GM12878 (cell line): Measurements from ENCODE around the gene NOP10. TPM values are rescaled to one million over a fixed set of nuclear protein-coding genes. Genes with fewer than 3 reads are reported as not detected.

Source experiments
- ATAC-seq: fragments of 200-7000 bp; cut with Tn5 transposase; 3 replicates; pipeline ENCODE4 v1.9.1; 2020; ENCODE audit warnings: mild to moderate bottlenecking, moderate library complexity
- BruUV-seq: library from RNA; stranded (reverse); fragments of 400-500 nt; replicated peaks from 2 replicates; lab custom pipeline; 2021; lab: Mats Ljungman, UMichigan
- CTCF ChIA-PET: fragments of 300-600 bp; sonication (Branson Sonifier 250); formaldehyde crosslinking; extraction: SDS; loops from one replicate; lab custom pipeline; 2021; ENCODE audit warnings: inconsistent platforms; lab: Yijun Ruan, JAX
- POLR2A ChIA-PET: fragments of 350-600 bp; formaldehyde crosslinking; extraction: SDS; loops from one replicate; lab custom pipeline; 2021; ENCODE audit warnings: inconsistent platforms; lab: Charles Lee
- RAD21 ChIA-PET: fragments of 300-600 bp; sonication (Branson Sonifier 250); formaldehyde crosslinking; loops from one replicate; lab custom pipeline; 2023; ENCODE audit warnings: antibody characterized with exemption; ENCODE audit not compliant: unreplicated experiment; lab: Charles Lee
- SMC1A ChIA-PET: fragments of 300-600 bp; sonication (Branson Sonifier 250); formaldehyde crosslinking; loops from one replicate; lab custom pipeline; 2023; ENCODE audit not compliant: unreplicated experiment, uncharacterized antibody; lab: Charles Lee
- DNase-seq: peaks from one replicate; pipeline ENCODE4 v3.0.0-alpha.2; 2011; ENCODE audit warnings: low read depth, low spot score
- FAIRE-seq: peaks from 3 replicates; lab custom pipeline; 2011; peaks lifted over from hg19 to GRCh38; lab: Jason Lieb, UNC
- H2AFZ ChIP-seq: 2 replicates; pipeline ENCODE4 v1.6.0; 2011; ENCODE audit warnings: low read depth, low read length, control low read depth; ENCODE audit not compliant: control insufficient read depth
- H3K27ac ChIP-seq: 2 replicates; pipeline ENCODE4 v1.5.1; 2011; ENCODE audit warnings: control low read depth; ENCODE audit not compliant: control insufficient read depth, insufficient read depth
- H3K27me3 ChIP-seq, 2 experiments: replicated peaks in 1 of 2; 2 replicates each; pipeline versions ENCODE4 v1.6.0 to v1.6.1; 2011; ENCODE audit warnings: low read length in 1 of 2; ENCODE audit not compliant: control insufficient read depth in 2 of 2, insufficient read depth in 2 of 2
- H3K36me3 ChIP-seq, 2 experiments: 2 replicates each; pipeline ENCODE4 v1.5.1; 2011; ENCODE audit warnings: low read length in 1 of 2; ENCODE audit not compliant: control insufficient read depth in 2 of 2, insufficient read depth in 2 of 2
- H3K4me1 ChIP-seq: 2 replicates; pipeline ENCODE4 v1.6.1; 2011; ENCODE audit warnings: mild to moderate bottlenecking, low read length, moderate library complexity, mixed read lengths; ENCODE audit not compliant: control insufficient read depth, insufficient read depth
- H3K4me2 ChIP-seq: 2 replicates; pipeline ENCODE4 v1.6.0; 2011; ENCODE audit warnings: control low read depth; ENCODE audit not compliant: control insufficient read depth, insufficient read depth
- H3K4me3 ChIP-seq: fragments of 200-600 bp; sonication (generic); 2 replicates; pipeline ENCODE4 v1.5.1; 2016
- H3K79me2 ChIP-seq: 2 replicates; pipeline ENCODE4 v1.6.0; 2011; ENCODE audit warnings: low read length; ENCODE audit not compliant: control insufficient read depth, insufficient read depth
- H3K9ac ChIP-seq: 2 replicates; pipeline ENCODE4 v1.8.0; 2011; ENCODE audit warnings: low read length, control low read depth, mixed read lengths; ENCODE audit not compliant: control insufficient read depth, insufficient read depth
- H3K9me3 ChIP-seq: replicated peaks from 3 replicates; pipeline ENCODE4 v1.5.1; 2011; ENCODE audit warnings: mild to moderate bottlenecking, low read length; ENCODE audit not compliant: control insufficient read depth, insufficient read depth
- H4K20me1 ChIP-seq: 2 replicates; pipeline ENCODE4 v1.6.0; 2011; ENCODE audit not compliant: control insufficient read depth, insufficient read depth
- HCFC1 ChIP-seq: fragments of 150-350 bp; IDR thresholded peaks from 2 replicates; pipeline ENCODE4 v1.6.1; 2014; ENCODE audit warnings: low read length
- JUNB ChIP-seq: IDR thresholded peaks from 2 replicates; pipeline ENCODE4 v1.6.1; 2016; ENCODE audit warnings: antibody characterized with exemption, mild to moderate bottlenecking
- NFYA ChIP-seq: IDR thresholded peaks from 2 replicates; pipeline ENCODE4 v1.6.1; 2011; ENCODE audit warnings: low read depth, mild to moderate bottlenecking, low read length, improper control_type of control experiment, borderline replicate concordance
- NFYB ChIP-seq: IDR thresholded peaks from 2 replicates; pipeline ENCODE4 v1.6.1; 2011; ENCODE audit warnings: low read depth, mild to moderate bottlenecking, low read length, improper control_type of control experiment, moderate library complexity; ENCODE audit not compliant: insufficient read depth
- NRF1 ChIP-seq: conservative IDR thresholded peaks from 2 replicates; pipeline ENCODE4 v1.6.1; 2011; ENCODE audit warnings: mild to moderate bottlenecking, low read depth, low read length, improper control_type of control experiment
- TBL1XR1 ChIP-seq: IDR thresholded peaks from 2 replicates; pipeline ENCODE4 v1.6.1; 2012; ENCODE audit warnings: low read depth, low read length, improper control_type of control experiment
- TCF12 ChIP-seq: IDR thresholded peaks from 2 replicates; pipeline ENCODE4 v1.6.1; 2011; ENCODE audit warnings: low read depth, mild to moderate bottlenecking, low read length
- YBX1 ChIP-seq: fragments of 450-650 bp; IDR thresholded peaks from 2 replicates; pipeline ENCODE4 v1.6.1; 2016; ENCODE audit warnings: antibody characterized with exemption
- WGBS: methylation state at CpG from one replicate; pipeline ENCODE4 v1.1.6; 2016; ENCODE audit warnings: low lambda C conversion rate; ENCODE audit not compliant: insufficient replicate concordance, insufficient coverage; ENCODE audit errors: missing lambda C conversion rate; 5-methylcytosine and 5-hydroxymethylcytosine counted together
- in situ Hi-C: fragments of 300-500 bp; cut with MboI; formaldehyde crosslinking; loops from 9 replicates; pipeline ENCODE4 v1.14.3; 2018; ENCODE audit warnings: mixed read lengths
- intact Hi-C: fragments of 100-400 bp; cut with micrococcal nuclease; formaldehyde crosslinking; loops from one replicate; pipeline ENCODE4 v1.14.2; 2022; ENCODE audit not compliant: unreplicated experiment
- polyA plus RNA-seq, 11 experiments: library from polyadenylated mRNA; depleted of rRNA in 4 of 11; unstranded in 6 of 11; stranded (reverse) in 5 of 11; fragments of >200 nt; fragmentation: Nextera tagmentation in 4 of 11; fragmentation: Illumina TruSeq in 1 of 11; extraction: Ambion mirVana in 4 of 11; extraction: Trizol in 1 of 11; gene quantifications; 1 replicate in 1 of 11; 2 replicates in 10 of 11; pipeline versions ENCODE4 v1.2.1 to v1.2.3, GENCODE V29; 2011 to 2016; ENCODE audit warnings: inconsistent platforms in 2 of 11, missing spikeins in 2 of 11, low read depth in 1 of 11
- total RNA-seq, 4 experiments: library from RNA; depleted of rRNA in 3 of 4; stranded (reverse); fragments of >200 nt in 3 of 4; fragmentation: Illumina TruSeq in 1 of 4; extraction: Trizol in 1 of 4; gene quantifications; 2 replicates each; pipeline versions ENCODE4 v1.2.1 to v1.2.3, GENCODE V29; 2013 to 2021
- TF ChIP-seq, protein P1 (sequence below): fragments of 450-650 bp; IDR thresholded peaks from 2 replicates; pipeline ENCODE4 v1.6.1; 2017; ENCODE audit warnings: mild to moderate bottlenecking, moderate library complexity
- TF ChIP-seq, protein P2 (sequence below): IDR thresholded peaks from 2 replicates; pipeline ENCODE4 v1.6.1; 2012; ENCODE audit warnings: low read depth, low read length, improper control_type of control experiment

Gene NOP10
- total and polyA plus RNA-seq, 10 of the 15 experiments (the other 5 are each of a cell fraction or from before 2014, with no cell fraction given): 225 to 1,778 (median 537) TPM

DNA sequence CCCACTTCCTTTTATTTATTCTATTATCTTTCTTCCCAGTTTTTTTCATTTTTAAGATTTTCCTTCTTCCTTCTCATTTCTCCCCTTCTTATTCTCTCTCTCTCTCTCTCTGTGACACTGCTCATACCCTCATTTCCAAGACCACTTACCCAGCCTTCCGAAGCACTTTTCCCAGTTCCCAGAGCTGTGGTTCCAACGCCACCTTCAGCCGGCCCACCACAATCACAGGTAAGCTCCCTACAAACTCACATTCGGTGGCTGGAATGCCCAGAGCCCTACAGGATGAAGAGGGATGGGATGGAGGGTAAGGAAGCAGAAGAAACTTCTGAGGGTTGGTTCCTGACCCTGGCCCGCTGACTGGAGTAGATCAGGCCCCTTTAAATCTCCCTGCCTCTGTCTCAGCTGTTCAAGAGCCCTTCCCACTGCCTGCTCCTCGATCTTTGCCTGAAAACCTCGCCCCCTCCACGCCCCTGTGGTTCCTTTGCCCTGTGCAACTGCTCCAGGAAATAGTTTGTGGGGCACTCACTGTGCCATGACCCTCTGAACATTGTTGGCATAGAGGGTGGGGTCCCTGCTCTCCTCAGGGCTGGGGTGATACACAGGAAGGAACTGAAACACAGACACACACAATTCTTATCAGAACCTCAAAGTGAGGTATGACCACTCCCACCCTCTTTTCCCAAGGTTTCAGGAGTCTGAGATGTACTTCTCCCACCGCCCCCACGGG, 19.3 kb upstream of the NOP10 start:
- Histone ChIP-seq H2AFZ (no peak overlapping the region), H3K4me1 (peaks cover 13% of the 10 kb centered on the region), H3K4me2 (no peak overlapping the region), H3K79me2 (peaks cover 23% of the 10 kb centered on the region), H3K9ac (no peak overlapping the region), H3K36me3 (peaks cover 0 to 21% of the 10 kb centered on the region in 2 experiments), H4K20me1 (no peaks in the 10 kb centered on the region), H3K4me3 (no peak overlapping the region), H3K27ac (no peak overlapping the region), H3K9me3 (no peaks in the 10 kb centered on the region), H3K27me3 (no peaks in the 10 kb centered on the region)
- POLR2A ChIA-PET: no interaction called here
- no TSS peak for BruUV-seq
- 83% methylated on average over 10 of the region's 10 CpGs for WGBS
- FAIRE-seq: no peak
- DNase-seq: no peak
- RAD21 ChIA-PET: no interaction called here
- in situ Hi-C loops (no loop called here), intact Hi-C loops (no loop called here)
- CTCF ChIA-PET: interaction anchor here (0.7 kb wide), 1 partner anchor 219 kb away, joined by 3 read pairs; no protein-coding TSS in a partner anchor
- TF ChIP-seq NFYB: no peak
- no peak for TF ChIP-seq NFYA
- no peak for ATAC-seq
- SMC1A ChIA-PET: interaction anchor here (1.1 kb wide), 1 partner anchor 32 kb away, joined by 3 read pairs; no protein-coding TSS in a partner anchor

DNA sequence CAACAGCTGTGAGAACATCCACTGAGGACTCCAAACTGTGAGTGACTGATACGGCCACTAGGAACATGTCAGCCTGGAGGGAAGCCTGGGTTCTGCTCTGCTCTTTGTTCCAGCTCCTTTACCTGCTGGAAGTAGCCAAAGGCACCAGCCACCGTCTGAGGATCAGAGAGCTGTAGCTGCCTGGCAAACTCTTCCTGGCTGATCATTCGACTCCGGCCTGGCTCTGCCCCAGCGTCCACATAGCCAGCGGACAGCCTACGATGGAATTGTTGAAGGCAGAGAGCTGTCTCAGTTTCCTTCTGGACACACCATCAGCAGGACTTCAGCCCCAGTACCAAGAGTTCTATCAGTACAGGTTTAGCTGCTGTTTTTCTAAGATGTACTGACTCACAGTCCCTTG, 18.3 kb upstream of the NOP10 start:
- Histone ChIP-seq H3K4me2 (no peak overlapping the region), H3K36me3 (peaks cover 0 to 21% of the 10 kb centered on the region in 2 experiments), H3K79me2 (peaks cover 18% of the 10 kb centered on the region), H3K9me3 (no peaks in the 10 kb centered on the region), H4K20me1 (no peaks in the 10 kb centered on the region), H3K4me3 (no peak overlapping the region), H3K4me1 (peaks cover 13% of the 10 kb centered on the region), H2AFZ (no peak overlapping the region), H3K27me3 (no peaks in the 10 kb centered on the region), H3K27ac (no peak overlapping the region), H3K9ac (no peak overlapping the region)
- ChIA-PET CTCF (interaction anchor here (2.1 kb wide), 1 partner anchor 120 kb away, joined by 8 read pairs; no protein-coding TSS in a partner anchor), RAD21 (no interaction called here), SMC1A (interaction anchor here (1.1 kb wide), 1 partner anchor 31 kb away, joined by 3 read pairs; no protein-coding TSS in a partner anchor), POLR2A (interaction anchor here (0.6 kb wide), 1 partner anchor 221 kb away, joined by 3 read pairs; no protein-coding TSS in a partner anchor)
- no TSS peak for BruUV-seq
- 95% methylated on average over 7 of the region's 7 CpGs for WGBS
- intact Hi-C loops (no loop called here), in situ Hi-C loops (no loop called here)
- no peak for ATAC-seq
- no peak for DNase-seq
- no peak for FAIRE-seq
- TF ChIP-seq HCFC1 (no peak), TBL1XR1 (no peak), YBX1 (no peak), JUNB (no peak), TCF12 (no peak), NRF1 (no peak)
- TF ChIP-seq, protein P1, sequence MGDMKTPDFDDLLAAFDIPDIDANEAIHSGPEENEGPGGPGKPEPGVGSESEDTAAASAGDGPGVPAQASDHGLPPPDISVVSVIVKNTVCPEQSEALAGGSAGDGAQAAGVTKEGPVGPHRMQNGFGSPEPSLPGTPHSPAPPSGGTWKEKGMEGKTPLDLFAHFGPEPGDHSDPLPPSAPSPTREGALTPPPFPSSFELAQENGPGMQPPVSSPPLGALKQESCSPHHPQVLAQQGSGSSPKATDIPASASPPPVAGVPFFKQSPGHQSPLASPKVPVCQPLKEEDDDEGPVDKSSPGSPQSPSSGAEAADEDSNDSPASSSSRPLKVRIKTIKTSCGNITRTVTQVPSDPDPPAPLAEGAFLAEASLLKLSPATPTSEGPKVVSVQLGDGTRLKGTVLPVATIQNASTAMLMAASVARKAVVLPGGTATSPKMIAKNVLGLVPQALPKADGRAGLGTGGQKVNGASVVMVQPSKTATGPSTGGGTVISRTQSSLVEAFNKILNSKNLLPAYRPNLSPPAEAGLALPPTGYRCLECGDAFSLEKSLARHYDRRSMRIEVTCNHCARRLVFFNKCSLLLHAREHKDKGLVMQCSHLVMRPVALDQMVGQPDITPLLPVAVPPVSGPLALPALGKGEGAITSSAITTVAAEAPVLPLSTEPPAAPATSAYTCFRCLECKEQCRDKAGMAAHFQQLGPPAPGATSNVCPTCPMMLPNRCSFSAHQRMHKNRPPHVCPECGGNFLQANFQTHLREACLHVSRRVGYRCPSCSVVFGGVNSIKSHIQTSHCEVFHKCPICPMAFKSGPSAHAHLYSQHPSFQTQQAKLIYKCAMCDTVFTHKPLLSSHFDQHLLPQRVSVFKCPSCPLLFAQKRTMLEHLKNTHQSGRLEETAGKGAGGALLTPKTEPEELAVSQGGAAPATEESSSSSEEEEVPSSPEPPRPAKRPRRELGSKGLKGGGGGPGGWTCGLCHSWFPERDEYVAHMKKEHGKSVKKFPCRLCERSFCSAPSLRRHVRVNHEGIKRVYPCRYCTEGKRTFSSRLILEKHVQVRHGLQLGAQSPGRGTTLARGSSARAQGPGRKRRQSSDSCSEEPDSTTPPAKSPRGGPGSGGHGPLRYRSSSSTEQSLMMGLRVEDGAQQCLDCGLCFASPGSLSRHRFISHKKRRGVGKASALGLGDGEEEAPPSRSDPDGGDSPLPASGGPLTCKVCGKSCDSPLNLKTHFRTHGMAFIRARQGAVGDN: no peak
- TF ChIP-seq, protein P2, sequence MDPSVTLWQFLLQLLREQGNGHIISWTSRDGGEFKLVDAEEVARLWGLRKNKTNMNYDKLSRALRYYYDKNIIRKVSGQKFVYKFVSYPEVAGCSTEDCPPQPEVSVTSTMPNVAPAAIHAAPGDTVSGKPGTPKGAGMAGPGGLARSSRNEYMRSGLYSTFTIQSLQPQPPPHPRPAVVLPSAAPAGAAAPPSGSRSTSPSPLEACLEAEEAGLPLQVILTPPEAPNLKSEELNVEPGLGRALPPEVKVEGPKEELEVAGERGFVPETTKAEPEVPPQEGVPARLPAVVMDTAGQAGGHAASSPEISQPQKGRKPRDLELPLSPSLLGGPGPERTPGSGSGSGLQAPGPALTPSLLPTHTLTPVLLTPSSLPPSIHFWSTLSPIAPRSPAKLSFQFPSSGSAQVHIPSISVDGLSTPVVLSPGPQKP: no peak
